Stimulated activated naive CD4-positive, alpha-beta T cell treated with Interleukin-2 at 50 U/mL for 16 hours (primary cell): ENCODE data around the gene ZNF787.
A peak's percentile ranks its signal among the peaks of the same experiment; 100 is the strongest.
"Not testable (repeated sequence)": the region's sequence is repeated elsewhere in the genome, so short reads cannot be mapped to it uniquely, and the experiment has no call there.

Experiments
- DNase-seq: peaks from one replicate; lab custom pipeline; 2025; lab: John Stamatoyannopoulos, UW

ZNF787 gene

DNA sequence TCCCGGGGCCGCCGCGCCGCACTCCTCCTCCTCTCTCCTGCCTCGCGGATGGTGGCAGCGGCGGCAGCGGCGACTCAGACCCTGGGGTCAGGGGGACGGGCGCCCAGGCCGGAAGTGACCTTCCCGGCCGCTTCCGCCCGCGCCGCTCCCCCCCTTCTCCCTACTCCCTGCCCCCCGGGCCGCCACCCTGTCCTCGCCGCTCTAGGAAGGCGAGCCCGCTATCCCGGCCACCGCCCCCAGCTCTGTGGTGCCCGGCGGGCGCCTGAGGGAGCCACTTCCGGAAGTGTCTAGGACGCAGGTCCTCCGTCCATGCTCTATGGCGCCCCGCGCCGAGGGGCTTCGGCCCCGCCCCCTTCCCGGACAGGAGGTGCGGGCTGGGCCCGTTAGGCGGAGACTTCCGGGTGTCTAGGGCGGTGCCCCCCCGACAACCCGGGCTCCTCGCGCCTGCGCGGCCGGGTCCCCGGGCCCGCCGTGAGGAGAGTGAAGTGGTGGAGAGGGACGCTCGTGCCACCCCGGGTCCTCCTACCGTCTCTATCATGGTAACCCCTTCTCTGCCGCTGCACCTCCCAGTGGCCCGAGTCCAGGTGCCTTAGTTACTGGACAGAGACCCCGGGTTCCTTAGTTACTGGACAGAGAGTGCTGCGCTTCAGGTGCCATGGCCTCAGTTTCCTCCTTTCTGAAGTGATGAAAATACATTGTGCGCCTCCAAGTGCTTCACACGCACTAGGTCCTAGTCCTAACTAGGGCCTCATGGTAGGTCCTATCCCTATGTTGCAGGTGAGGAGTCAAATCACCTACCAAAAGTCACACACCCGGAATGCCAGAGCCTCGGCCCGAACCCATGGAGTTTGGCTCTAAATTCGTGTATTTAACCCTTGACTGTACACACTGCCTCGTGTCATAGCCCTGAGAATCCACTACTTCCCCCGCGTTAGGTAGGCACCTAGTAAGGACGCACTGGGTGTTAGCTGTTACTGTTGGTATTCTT, at the start of gene ZNF787:
Gene ZNF787, minus strand, starts transcription at position 116 of the 988 bp plus-strand sequence. CDS start 18,078 bp downstream, outside the sequence.
- DNase-seq, result peak; percentile 95

DNA sequence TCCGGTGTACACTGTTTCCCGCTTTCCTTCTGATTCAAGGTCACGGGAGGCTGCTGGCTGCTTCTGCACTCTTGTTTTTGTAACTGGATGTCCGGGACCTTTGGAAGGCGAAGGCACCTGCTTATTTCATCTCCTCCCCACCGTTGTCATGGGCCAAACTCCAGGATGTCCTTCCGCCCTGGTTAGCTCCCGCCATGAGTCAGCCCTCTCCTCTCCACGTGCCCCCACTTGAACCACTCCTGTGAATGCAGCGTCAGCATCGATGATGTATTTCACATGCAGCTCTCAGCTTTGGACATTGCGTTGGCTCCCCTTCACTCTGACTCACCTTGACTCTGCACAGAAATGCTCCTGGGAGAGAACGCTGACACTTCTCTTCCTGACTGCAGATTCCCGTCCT, 49.2 kb upstream of the ZNF787 start:
- no peak for DNase-seq

DNA sequence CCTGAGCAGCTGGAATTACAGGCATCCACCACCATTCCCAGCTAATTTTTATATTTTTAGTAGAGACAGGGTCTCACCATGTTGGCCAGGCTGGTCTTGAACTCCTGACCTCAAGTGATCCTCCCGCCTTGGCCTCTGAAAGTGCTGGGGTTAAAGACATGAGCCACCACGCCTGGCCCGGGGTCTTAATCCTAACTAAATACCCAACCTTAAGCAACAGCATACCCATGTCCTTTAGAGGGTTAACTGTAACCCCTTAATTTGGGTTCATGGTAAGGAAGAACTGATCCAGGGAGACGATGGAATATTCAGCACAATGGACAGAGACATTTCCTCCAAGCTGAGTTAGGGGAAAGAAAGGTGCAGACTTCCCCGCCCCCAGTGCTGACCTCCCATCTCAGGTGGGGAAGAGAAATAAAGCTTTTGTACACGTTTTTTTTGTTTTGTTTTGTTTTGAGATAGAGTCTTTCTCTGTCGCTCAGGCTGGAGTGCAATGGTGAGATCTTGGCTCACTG, 46.0 kb upstream of the ZNF787 start:
- DNase-seq, result no peak

DNA sequence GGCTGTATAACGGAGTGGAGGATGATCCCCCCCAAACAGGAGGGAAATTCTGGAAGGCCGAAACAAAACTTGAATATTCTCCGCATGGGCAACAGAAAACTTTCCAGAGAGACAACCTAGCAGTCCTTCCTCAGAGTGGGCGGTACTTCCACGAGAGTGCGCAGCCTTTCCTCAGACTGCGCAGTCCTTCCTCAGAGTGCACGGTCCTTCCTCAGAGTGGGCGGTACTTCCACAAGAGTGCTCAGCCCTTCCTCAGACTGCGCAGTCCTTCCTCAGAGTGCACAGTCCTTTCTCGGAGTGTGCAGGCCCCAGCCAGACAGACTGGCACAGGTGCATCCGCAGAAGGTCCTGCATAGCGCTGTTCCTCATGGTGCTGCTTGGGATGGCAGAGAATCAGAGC, 42.0 kb upstream of the ZNF787 start:
- no peak for DNase-seq

DNA sequence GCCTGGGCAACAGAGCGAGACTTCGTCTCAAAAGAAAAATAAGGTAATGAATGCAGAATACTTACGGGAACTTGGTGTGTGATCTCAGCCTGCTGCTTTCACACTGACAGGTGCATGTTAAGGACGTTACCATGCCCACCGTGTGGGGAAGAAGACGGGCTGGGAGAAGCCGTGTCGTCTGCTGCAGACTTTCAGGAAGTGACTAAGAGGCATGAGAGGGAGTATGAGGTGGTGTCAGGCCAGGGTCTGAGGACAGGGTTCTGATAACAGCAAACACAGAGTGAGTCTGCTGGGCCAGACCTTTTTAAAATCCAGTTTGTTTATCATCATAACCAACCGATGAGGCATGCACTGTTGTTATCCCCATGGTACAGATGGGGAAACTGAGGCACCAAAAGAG, 41.2 kb upstream of the ZNF787 start:
- no peak for DNase-seq

DNA sequence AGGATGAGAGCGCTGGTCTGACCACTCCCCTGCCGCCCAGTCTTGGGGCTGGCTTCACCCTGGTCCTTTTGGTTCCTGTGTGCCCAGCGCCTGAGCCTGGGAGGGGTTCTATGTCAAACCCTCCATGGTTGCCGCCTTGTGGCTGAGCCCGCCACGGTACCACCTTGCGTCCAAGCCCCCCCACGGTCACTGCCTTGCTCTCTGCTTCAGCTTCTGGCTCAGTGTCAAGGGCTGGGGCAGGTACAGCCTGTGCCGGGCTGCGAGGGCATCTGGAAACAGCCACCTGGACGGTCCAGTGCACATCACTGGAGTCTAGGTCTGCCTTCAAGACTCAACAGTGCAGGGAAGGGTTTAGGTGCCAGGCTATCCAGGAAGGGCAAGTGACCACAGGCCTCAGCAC, 40.4 kb upstream of the ZNF787 start:
- DNase-seq, result no peak

DNA sequence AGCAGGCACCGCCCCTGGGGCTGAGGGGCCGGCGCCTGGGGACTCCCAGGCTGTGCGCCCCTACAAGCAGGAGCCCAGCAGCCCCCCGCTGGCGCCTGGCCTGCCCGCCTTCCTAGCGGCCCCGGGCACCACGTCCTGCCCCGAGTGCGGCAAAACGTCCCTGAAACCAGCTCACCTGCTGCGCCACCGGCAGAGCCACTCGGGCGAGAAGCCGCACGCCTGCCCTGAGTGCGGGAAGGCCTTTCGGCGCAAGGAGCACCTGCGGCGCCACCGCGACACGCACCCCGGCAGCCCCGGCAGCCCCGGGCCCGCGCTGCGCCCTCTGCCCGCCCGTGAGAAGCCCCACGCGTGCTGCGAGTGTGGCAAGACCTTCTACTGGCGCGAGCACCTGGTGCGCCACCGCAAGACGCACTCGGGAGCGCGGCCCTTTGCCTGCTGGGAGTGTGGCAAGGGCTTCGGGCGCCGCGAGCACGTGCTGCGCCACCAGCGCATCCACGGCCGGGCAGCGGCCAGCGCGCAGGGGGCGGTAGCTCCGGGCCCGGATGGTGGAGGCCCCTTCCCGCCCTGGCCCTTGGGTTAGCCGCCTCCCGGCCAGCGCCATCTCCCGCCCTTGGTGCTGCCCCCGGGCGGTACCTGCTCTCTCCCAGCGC, 38.7 kb upstream of the ZNF787 start:
- no peak for DNase-seq

DNA sequence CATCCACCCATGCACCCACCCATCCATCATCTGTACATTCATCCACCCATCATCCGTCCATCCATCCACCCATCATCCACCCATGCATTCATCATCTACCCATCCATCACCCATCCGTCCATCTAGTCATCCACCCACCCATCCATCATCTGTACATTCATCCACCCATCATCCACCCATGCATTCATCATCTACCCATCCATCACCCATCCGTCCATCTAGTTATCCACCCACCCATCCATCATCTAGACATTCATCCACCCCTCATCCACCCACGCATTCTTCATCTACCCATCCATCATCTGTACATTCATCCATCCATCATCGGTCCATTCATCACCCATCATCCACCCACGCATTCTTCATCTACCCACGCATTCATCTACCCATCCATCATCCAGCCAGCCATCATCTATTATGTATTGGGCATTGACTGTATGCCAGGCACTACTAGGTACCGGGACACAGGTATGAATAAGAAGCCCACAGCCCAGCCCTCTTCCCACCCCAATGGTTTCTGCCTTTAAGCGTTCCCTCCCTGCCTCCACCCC, 38.0 kb upstream of the ZNF787 start:
- DNase-seq, result no peak

DNA sequence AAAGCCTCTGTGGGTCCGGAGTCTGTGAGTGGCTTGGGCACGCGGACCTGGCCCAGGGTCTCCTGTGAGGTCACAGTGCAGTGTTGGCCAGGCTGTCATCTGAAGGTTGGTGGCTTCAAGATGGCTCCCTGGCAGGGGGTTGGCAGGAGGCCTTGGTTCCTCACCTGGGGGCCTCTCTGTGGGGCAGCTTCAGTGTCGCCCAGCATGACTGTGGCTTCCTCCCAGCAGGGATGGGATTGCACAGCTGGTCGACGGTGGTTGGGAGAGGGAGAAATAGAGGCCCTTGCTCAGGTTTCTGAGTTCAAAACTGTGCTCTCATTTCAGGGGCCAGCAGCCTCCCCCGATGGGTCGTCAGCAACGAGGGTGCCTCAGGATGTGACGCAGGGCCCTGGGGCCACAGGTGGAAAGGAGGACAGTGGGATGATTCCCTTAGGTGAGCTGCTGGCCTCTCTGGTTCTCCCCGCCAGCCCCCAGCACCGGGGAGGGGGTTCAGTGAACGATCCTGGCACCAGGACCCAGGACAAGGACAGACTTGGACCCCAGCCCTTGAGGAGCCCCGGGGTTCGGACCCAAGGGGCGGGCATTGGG, 37.2 kb upstream of the ZNF787 start:
- no peak for DNase-seq

DNA sequence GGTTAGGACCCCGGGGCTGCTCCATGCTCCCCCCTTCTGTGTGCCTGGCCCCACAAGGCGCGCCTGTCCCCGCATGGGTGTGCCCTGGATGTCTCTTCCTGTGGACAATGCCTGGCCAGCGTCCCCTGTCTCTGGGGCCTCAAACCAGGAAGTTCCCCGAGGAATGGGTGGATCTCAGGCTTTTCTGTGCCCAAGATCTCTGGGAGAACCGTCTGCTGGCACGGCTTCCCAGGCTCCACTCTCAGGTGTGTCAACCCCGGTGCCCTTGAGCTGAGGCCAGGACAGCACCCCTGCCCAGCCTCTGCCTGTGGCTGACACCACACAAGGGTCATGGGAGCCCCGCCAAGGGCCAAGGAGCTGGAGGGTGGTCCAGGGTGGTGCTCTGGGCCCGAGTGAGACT, 35.7 kb upstream of the ZNF787 start:
- DNase-seq, result no peak

DNA sequence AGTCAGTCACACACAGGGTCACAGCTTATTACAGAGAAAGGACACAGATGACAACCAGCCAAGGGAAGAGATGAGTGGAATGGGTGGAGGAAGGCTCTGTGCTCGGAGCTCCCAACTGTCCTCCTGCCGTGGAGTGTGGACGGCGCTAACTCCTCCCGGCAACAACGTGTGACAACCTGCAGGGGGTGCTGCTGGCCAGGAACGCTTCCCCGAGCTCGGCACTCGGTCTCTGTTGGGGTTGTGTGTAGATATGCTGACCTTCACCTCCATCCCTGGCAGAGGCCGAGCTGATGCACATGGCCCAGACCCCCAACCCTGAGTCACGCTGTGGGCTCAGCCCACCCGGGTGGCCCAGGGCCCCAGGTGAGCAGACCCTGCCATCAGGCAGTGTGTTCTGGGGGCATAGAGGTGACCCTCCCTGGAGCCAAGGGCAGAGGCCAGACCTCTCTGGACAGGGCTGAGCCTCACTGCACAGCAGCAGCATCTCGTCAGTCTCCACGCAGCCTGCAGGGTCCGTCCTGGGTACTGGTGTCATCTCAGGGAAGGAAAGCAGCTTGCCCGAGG, 34.1 kb upstream of the ZNF787 start:
- no peak for DNase-seq

DNA sequence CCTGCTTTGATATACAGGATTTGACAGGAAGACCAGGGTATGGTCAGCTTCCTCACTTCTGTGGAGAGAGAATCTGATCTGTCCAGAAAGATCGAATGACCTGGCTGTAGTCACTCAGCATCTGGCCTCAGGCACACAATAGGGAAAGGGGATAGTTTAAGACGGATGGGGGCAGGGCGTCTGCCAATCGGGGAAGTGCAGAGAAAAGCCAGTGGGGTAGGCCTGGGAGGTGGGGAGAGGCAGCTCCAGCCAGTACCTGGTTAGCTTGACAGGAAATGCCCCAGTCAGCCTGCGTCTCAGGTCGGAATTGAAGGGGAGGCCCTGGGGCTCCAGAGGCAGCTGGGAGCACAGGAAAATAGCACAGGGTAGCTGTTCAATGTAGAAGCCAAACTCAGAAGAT, 32.4 kb upstream of the ZNF787 start:
- no peak for DNase-seq

DNA sequence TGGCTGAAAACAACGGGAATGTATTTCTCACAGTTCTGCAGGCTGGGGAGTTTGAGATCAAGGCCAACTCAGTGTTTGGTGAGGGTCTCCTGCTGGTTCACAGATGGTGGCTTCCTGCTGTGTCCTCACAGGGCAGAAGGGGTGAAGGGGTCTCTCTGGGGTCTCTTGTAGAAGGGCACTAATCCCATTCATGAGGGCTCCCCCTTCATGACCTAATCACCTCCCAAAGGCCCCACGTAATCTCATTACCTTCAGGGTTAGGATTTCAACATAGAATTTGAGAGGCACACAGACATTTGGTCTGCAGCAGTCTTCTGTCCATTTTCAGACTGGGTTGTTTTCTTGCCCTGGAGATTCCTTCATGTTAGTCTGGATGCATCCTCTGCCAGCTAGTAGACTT, 31.5 kb upstream of the ZNF787 start:
- DNase-seq, result no peak

DNA sequence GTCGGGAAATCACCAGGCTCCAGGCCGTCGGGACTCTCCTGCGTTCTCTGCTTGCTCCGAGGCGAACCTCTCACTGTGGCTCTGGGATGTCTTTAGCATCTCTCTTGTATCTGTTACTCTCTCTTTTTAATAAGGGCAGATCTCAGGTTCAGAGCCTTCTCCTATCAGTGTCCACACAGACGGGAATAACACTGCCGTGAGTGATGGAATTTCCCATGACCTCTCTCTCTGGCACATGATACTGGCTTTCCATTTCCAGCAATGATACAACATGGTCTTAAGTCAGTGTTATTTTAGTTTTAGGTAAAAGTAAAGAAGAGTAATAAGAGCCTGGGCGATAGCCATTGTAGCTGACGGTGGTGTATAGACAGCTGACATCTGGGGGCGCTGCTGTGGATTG, 29.3 kb upstream of the ZNF787 start:
- DNase-seq, result no peak

DNA sequence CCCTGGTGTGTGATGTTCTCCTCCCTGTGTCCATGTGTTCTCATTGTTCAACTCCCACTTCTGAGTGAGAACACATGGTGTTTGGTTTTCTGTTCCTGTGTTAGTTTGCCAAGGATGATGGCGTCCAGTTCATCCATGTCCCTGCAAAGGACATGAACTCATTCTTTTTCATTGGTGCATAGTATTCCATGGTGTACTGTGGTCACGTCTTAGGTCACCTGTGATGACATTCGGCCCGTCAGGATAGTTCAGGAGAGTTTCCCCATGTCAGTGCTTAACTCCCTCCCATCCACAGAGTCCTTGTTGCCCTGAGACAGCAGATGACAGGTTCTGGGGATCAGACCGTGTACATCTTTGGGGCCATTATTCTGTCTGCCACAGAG, 28.6 kb upstream of the ZNF787 start:
- DNase-seq, result no peak

DNA sequence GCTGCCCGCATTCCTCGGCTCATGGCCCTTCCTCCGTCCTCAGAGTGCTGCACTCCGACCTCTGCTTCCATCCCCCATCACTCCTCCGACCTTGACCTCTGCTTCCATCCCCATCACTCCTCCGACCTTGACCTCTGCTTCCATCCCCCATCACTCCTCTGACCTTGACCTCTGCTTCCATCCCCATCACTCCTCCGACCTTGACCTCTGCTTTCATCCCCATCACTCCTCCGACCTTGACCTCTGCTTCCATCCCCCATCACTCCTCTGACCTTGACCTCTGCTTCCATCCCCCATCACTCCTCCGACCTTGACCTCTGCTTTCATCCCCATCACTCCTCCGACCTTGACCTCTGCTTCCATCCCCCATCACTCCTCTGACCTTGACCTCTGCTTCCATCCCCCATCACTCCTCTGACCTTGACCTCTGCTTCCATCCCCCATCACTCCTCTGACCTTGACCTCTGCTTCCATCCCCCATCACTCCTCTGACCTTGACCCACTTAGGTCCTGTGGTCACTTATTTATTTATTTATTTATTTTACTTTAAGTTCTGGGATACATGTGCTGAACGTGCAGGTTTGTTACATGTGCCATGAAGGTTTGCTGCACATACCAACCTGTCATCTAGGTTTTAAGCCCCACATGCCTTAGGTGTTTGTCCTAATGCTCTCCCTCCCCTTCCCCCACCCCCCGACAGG, 28.0 kb upstream of the ZNF787 start:
- DNase-seq, result not testable (repeated sequence)

DNA sequence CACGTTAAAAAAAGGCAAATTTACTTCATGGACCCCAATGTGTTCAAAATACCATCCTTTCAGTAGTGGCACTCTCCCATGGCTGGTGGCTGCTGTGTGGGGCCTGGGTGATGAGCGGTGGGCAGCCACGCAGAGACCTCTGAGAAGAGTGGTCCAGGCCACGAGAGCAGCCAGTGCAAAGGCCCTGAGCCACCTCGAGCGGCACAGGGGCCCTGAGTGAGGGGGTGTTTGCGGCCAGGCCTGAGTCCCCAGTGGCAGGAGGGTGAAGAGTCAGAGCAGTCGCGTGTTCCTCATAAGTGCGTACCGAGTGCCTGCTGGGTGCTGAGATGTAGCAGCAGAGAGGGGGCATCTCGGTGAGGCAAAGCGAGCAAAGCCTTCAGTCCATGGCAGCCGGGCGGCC, 27.0 kb upstream of the ZNF787 start:
- DNase-seq, result no peak

DNA sequence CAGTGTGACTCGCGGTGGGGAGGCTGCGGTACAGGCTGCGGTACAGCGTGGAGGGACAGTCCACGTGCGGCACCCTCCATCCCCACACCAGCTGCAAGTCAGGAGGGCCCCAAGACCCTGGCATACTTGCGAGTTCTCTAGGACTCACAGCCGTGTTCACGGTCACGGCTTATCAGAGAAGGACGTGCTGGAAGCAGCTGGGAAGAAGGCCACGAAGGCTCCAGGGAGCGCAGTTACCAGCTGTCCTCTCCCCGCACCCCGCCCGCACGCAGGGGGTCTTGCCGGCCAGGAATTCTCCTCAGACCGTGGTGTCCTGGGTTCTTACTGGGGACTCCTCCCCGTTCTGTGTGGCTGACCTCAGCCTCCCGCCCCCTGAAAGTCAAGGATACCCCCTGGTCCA, 26.2 kb upstream of the ZNF787 start:
- no peak for DNase-seq

DNA sequence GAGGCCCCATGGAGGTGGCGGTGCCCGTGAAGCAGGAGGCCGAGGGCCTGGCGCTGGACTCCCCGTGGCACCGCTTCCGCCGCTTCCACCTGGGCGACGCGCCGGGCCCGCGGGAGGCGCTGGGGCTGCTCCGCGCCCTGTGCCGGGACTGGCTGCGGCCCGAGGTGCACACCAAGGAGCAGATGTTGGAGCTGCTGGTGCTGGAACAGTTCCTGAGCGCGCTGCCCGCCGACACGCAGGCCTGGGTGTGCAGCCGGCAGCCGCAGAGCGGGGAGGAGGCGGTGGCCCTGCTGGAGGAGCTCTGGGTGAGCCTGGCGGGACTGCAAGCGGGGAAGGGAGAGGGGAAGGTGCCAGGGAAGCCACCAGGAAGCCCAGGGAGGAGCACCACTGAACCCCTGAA, 25.8 kb upstream of the ZNF787 start:
- no peak for DNase-seq

DNA sequence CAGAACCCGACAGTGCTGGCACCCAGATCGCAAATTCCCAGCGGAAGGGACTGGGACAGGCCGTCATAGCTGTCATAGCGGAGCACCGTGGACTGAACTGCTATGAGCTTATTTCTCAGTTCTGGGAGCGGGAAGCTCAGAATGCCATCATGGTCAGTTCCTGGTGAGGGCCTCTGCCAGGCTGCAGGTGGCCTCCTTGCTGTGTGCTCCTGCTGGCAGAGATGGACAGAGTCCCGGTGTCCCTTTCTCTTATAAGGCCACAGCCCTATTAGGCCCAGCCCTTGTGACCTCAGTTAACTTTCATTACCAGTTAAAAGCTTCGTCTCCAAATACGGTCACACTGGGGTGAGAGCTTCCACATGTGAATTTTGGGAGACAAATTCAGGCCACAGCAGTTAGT, 24.6 kb upstream of the ZNF787 start:
- no peak for DNase-seq

DNA sequence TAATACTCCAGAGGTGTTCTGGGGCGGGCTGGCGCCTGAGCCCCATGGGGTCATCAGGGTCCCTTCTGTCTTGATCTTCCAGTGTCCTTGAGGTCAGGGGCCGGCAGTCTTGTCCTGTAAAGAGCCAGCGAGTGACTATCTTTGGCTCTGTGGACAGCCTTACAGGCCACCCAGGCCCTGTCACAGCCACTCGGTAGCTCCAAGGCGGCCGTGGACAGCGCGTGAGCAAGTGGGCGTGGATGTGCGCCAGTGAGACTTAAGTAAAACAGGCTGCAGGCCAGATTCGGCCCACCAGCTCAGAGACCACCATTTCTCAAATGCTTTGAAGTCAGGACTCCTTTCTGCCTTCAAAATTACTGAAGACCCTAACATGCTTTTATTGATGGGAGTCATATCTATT, 23.7 kb upstream of the ZNF787 start:
- no peak for DNase-seq

DNA sequence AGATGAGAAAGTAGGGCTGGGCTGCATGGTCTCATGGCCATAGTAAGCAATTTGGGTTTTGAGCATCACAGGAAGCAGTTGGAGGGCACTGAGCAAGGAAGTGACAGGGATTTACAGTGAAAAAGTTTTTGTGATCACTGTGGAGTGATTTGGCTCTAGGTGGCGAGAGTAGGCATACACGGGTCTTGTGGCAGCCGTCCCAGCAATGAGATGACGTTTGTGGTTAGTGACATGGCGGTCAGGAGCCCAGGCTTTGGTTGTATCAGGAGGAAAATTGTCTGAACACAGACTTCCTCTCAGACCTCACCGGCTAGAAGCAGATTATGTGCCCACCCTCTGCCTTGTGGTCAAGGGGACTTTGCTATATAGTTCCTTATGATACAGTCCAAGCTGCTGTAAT, 23.3 kb upstream of the ZNF787 start:
- no peak for DNase-seq
